GM21576 (cell line): Measurements from ENCODE around the gene TNS1.

Experiments used
- ATAC-seq: cut with Tn5 transposase; IDR thresholded peaks from one replicate; pipeline ENCODE4 v1.9.1; 2021; ENCODE audit warnings: mild to moderate bottlenecking, moderate library complexity; ENCODE audit not compliant: unreplicated experiment

TNS1 gene

DNA sequence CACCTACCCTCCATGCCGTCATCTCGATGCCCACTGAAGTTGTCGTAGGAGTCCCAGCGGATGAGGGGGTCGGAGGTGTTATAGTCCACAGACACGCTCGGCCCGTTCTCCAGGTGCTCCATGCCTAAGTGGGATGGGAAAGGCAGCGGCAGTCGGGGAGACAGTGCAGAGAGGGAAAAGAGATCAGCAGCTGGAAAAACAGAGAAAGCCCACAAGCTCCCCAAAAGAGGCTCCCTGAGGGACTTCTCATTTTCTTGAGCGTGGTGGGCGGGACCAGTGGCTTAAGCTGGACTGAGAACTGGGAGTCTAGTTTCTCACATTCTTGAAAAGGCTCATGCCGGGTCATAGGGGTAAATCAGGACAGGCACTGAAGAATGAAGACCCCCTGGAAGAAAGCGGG is 121.9 kb downstream of the TNS1 start:
- no peak for ATAC-seq

DNA sequence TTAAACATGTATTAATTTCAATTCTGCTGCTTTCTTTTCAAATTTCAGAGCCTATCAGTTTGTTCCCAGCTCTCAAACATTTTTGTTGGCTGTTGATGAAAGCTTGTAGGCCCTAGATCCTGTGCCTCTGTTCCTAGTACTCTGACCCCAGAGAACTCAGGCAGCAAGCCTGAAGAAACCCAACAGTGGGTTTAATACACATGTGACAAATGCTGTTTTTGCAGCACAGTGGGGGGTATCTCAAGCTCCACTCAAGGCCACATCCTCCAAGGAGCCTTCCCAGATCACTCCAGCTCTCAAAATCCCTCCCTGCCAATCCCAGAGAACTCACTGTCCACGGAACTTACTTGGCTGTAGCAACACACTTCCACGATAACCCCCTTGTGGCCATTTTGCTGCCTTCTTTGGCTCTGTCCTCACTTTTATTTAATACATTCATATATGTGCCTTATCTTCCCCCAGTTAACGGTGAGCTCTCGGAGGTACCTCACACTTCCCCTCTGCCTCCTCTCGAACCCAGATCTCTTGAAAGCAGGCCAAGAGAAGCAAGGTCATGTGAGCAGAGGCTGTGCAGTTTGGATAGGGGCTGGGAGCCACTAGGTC is 122.4 kb downstream of the TNS1 start:
- no peak for ATAC-seq

DNA sequence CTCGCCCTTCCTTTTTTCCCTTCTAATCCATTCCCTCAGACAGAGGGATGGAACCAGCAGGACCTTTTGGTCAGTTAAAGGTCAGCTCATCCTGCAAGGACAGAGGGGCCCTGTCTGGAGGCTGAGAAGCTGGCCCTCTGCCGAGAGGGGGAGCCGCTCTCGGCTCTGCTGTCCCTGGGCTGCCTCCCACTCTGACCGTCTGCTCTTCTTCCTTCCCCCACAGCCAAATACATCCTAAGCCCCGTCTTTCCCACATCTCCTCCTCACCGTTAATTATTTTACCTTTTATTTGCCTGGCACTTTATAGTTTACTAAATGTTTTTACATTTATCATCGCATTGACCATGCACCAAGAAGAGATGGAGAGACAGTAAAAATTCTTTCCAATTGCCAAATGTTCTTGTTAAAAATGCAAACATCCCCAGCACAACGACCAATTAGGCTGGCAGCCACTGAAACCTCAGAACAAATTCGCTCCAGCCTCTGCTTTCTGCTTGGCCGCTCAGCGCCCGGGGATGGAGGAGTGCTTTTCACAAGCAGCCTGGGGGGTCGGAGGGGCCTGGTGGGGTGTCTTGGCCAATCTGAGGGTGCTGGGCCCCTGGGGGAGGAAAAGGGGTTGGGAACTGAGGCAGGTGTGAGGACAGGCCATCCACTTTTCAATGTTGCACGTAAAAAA is 123.7 kb downstream of the TNS1 start:
- no peak for ATAC-seq

DNA sequence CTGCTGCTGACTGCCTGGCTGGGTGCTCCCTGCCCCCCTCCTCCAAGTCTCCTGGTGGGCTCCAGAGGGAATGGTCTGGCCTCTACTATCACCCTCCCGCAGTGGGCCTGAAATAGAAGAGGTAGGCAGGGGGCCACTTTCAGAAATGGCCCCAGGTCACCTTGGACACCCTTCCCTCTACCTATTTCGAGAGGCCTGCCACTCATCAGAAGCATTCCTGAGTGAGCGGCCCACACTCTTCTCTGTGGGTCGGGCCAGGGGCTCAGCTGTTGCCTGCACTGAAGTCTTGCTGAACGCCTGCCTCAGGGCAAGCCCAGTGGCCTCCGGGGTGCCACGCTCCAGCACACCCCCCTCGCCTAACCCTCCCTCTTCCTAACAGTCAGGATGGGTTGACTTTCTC is 124.9 kb downstream of the TNS1 start:
- ATAC-seq, result no peak

DNA sequence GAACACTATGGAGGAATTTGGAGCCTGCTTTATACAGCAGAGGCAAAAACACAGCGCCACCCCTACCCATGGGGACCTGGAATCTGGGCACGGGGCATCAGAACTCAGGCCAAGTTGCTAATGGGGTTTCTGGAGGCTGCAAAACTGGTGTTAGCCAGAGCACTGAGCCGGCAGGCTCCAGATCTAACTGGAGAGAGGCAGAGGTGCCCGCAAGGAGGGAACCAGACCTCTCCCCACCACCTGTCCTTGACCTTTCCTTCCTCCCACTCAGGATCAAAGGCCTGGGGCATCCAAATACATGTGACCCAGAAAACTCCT is 126.6 kb downstream of the TNS1 start:
- ATAC-seq, result no peak

DNA sequence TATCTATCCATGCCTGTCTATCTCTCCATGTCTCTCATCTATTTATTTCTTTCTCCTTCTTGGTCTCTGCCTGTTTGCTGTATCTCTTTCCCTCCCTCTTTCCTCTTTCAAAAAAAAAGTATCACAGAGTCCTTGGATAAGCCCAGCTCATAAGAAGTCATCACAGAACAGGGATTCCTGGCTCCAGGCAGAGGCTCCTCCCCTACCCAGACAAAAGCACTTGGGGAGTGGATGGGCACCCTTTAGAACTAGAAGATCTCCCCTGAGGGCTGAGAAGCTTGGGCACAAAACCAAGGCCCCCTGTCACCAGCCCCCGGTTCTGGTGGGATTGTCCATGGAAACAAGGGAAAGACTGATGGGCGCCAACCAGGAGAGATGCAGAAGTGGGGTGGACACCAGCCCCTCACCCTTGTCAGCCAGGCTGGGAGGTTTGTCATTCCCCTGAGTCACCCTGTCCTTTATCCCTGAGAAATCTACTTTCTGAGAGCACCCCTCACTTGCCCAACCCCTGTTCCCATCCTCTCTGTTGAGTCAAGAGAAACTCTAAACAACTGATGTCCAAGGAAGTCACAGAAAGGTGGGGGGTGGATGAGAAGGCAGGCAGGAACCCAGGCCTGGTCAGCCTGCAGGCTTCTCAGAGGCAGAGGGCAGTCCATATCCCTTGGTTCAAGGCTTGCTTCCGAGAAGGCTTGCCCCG is 127.1 kb downstream of the TNS1 start:
- ATAC-seq, result no peak

DNA sequence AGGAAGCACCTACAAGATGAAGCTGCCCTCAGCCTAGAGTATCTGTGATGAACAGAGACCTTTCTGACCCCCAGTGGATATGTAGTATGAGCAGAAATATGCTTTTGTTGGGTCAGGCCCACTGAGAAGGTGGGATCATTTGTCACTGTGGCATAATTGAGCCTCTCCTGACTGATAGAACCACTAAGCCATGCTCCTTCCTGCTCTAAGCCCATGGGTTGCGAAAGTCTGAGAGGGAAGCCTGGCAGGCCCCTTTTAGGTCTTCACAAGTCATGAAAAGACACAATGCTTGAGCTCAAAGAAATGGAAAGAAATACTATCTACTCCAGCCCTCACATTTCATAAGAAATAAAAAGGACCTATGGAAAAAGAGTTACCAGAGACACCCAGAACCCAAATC is 127.7 kb downstream of the TNS1 start:
- ATAC-seq, result no peak

DNA sequence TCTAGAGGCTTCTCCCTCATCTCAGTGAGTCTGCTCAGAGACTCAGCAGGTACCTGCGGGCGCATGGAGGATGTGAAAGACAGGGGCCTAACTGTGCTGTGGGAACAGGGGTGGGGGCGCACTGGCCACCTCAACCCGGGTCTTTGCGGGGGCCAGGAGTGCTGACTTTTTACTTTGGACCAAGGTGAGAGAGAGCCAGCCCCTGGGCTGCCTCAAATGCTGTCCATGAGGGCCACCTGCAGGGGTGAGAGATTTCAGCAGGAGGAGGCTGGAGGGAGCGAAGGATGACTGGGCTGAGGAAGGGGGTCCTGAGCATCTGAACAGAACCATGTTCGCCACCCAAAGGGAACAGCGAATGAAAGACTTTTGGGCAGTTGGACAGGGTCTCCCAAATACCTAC is 129.4 kb downstream of the TNS1 start:
- no peak for ATAC-seq

DNA sequence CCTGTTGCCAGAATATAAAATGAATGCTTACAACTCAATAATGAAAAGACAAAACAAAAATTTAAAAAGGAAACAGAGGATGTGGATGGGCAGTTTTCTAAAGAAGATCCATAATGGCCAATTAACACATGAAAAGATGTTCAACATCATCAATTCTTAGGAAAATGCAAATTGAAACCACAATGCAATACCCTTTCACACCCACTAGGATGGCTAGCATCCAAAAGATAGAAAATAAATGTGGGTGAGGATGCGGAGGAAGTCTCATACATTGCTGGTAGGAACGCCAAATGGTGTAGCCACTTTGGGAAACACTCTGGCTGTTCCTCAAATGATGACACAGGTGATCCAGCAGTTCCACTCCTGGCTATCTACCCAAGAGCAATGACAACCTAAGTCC is 130.5 kb downstream of the TNS1 start:
- no peak for ATAC-seq

DNA sequence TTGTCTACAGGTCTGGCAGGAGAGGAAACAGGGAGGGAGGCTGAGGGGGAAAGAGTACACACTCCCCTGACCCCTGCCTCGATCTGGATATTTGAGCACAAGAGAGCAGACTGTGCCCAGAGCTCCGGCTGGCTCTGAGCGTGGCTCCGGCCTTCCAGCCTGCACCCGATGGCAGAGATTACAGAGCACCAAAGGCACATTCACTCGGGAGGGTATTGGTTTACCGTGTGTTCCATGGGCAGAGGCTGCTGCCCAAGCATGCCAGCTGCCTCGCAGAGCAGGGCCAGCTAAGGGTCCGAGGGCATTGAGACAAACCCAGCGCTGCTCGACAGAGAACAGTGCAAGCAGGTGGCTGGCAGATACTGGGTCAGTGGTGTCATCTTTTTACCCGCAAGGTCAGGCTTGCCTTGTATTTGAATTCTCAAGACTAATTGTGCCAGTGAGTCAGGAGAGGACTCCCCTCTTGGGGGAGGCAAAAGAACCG is 132.2 kb downstream of the TNS1 start:
- ATAC-seq, result no peak

DNA sequence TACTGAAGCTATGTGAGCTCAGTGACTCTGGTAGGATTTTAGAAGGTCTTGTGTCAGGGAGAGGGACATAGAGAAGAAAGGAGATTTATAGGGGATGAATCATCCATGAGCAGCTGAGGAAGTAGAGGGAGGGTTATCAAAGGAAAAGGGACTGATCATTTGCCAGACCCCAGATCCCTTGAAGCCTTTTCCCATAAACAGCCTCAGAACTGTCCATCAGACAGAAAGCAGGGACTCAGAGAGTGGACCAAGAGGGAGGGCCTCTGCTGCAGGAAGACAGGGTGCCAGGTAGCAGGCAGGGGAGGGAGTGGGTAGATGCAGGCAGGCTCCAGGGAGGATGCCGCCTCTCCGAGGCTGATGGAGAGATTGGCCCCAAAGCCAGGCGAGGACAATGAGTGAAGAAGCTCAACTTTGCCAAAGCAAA is 133.9 kb downstream of the TNS1 start:
- no peak for ATAC-seq

DNA sequence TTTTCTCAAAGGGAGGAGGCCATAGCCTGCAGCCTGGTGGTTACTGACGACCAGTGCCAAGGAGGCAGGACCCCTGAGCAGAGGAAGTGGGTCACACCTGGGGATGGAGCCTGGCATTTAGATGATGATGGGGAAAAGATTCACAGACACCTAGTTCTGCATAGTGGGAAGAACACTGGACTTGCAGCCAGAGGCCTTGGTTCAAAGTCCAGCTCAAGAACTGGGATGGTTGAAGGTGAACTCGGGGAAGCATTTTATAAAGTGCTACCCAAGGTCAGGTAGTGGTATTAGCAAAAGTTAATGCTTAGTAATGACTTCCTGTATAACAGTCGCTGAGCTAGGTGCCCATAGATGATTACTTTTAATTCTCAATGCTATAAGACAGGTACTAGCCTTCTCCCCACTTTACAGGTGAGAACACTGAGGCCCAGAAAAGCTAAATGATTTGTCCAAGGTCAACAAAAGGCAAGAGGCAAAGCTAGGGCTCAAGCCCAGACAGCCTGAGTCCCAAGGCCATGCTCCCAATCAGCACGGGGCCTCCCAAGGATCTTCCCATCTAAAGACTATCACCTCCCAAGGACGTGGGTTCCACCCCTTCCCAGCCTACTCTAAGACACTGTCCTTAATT is 134.4 kb downstream of the TNS1 start:
- ATAC-seq, result no peak

DNA sequence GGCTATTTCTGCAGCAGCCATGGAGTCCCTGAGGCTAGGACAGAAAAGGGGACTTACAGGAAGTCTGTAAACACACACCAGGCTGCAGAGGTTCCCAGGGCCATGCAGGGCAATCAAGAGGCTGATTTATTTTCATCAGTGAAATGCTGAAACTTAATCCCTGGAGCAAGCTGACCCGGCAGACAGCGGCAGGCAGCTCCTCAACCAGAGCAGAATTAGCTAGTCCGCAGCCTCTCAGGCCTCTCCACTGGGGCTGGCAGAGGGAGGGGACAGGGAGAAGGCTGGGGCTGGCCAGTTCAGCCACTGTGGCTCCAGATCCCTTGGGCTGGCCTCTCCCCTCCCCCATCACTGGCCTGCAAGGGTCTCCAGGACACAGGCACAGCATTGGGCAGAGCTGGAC is 136.3 kb downstream of the TNS1 start:
- no peak for ATAC-seq

DNA sequence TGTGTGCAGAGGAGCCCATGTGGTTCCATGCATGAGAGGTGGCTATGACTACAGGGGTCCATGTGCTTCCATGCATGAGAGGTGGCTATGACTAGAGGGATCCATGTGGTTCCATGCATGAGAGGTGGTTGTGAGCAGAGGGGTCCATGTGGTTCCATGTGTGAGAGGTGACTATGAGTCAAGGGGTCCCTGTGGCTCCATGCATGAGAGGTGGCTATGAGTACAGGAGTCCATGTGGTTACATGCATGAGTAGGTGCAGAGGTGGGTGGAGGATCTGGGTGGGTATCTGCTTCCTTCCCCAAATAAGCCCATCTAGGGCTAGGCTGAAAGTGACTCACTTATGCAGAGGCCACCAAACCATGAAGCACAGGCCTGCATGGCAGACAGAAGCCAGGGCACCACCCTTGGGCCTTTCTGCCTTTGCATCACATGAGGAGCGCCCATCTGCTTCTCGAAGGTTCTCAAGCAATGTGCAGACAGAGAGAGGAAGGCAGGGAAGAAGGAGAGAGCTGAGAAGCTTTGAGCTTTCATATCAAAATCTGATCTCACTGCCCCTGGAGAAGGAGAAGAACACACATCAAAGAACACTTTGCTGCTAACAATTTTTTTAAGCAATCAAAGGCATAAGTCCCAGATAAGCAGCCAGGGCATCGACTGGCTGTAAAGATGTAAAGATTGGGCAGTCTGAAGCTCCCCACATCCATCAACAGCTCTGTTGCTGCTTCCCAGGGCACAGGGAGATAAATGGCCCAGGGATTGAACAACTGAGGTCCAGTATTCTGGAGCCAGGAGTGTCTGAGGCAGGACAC is 137.6 kb downstream of the TNS1 start:
- ATAC-seq, result no peak

DNA sequence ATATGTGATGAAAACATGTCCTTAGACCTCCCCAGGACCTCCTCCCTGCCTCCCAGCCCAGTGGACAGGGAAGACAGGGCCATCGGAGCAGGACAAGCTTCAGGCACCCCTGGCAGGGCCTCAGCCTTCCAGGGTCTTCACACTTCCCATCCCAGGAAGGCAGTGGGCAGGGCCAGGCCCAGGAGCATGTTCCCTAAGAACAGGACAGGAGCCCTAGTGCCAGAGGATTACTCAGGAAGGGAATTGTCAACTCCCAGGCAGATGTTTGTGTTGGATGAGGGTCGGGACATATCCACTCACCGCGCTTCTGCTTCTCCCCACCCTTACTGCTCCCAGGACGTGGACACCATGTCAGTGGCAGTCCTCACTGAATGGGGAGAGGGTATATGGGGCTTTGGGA is 138.9 kb downstream of the TNS1 start:
- no peak for ATAC-seq

DNA sequence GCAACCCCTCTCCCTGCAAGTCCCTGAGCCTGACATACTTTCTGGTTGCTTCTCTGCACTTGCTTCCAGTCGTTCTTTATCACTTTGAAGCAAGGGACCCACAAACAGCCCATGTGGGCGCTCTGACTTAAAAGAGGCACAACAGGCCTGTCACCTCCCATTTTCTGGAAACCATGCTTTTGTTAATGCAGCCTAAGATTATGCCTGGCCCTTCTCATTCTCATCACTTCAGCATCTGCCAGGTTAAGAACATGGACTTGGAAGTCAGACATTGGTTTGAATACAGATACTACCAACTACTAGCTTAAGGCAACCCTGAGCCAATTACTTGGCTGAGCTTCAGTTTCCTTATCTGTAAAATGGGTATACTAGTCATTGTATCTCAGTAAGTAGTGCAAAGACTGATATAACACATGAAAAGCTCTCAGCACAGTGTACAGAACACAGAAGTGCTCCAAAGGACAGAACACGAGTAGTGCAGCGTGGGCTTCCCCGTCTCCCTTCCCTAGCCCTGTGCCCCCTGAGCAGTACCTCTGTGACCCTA is 141.4 kb downstream of the TNS1 start:
- ATAC-seq, result no peak

DNA sequence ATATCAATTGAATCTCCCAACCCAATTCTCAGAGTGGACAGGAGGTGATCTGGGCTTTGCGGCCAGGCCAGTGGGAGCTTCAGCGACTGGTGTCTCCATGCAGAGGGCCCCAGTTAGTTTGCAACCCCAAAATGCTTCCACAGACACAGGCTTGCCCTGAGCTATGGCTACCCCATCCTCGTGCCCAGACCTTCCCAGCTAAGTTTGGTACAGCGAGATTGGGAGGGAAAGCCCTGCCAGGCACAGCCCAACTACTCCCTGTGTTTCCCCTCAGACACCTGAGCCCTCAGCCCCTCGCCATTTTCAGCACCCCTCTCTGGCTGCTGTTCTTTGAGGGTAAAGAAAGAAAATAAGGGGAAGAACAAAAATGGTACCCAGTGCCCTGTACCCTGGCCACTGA is 142.9 kb downstream of the TNS1 start:
- ATAC-seq, result no peak

DNA sequence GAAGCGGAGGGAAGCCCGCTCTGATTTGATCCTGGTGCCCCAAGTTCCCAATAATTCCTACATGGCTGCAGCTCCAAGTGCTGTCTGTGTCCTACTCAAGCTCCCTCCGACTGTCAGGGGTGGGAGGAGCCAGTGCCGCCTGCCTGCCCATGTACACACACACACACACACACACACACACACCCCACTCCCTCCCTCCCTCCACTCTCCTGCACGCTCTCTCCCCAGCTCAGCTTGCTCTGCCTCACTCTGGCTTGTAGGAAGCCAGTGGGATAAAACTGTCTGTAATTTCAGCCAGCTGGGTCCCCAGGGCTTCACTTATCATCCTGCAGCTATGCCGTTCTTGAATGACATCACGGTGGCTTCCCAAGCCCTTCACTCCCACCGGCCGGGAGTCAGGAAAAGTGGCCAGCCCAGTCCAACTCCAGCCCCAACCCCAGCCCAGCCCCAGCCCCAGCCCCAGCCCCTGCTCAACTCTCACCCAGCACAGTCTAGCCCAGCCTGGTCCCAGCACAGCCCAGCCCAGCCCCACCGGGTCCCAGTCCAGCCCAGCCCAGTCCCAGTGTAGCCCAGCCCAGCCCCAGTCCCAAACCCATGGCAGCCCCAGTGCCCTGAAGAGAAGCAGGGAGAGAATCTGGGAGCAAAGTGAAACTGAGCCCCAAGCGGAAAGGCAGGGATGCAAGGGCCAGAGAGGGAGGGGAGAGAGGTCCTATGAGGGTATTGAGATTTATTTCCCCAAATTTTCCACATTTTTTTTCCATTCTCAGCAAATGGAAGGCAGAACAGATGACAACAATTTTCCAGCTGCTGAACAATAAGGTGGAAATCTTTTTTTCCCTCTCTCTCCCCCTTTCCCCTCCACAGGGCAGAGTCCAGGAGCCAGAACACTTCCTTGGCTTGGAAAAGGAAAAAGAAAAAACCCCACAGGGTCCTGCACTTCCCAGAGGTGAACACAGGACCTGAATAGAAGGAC is 144.0 kb downstream of the TNS1 start:
- no peak for ATAC-seq

DNA sequence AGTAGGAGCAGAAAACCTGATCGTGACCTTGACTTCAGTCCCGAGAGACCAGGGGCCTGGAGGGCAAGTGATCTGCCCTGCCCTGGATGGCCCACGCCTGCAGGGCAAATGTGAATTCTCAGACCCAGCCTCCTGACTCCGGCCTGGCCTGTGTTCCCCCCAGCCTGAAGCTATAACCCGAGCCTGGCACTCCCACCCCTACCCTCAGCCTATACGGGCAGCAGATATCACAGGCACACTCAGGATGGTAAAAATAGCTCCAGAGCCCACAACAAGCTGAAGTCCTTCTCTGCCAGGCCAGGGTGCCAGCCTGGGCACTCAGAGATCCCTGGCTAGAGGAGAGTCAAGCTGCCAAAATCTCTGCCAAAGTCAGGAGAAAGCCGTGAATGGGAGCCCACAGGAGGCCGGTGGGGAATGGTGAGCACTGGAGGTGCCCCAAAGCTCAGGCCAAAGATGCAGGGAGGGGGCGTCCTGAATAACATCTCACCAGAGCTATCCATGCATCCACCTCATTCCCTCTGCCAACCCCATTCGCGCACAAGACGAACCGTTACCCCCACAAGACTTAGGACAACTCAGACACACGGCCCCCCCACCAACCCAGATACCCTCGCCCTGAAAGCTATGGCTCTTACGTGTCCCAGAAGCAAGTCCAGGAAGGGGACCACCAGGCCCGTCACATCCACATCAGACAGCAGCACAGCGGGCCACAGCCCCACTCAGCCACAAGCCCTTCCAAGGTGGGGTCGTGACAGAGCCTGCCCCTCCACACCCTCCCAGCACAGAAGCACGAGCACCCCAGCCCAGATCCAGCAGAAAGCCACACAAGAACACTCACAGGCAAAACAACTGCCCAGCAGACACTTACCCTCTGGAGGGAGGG is 144.9 kb downstream of the TNS1 start:
- ATAC-seq, result no peak
